Neural progenitor cell (in vitro differentiated cells): ENCODE measurements around the gene SOX5. TPM values are rescaled to one million over a fixed set of nuclear protein-coding genes. Genes with fewer than 3 reads are reported as not detected.

Experiments used
- DNase-seq: peaks from one replicate; pipeline ENCODE4 v3.0.0-alpha.2; 2016; ENCODE audit warnings: low spot score
- H2AFZ ChIP-seq: fragments of 200-600 bp; sonication (generic); replicated peaks from 2 replicates; pipeline ENCODE4 v1.6.1; 2016; ENCODE audit warnings: antibody characterized with exemption
- H3F3A ChIP-seq: fragments of 200-600 bp; sonication (generic); 2 replicates; pipeline ENCODE4 v1.6.1; 2016; ENCODE audit warnings: antibody characterized with exemption, low read depth
- H3K27ac ChIP-seq: fragments of 200-600 bp; sonication (generic); 2 replicates; pipeline ENCODE4 v1.5.1; 2016; ENCODE audit warnings: mild to moderate bottlenecking
- H3K27me3 ChIP-seq: fragments of 200-600 bp; sonication (generic); 2 replicates; pipeline ENCODE4 v1.6.1; 2016; ENCODE audit warnings: mild to moderate bottlenecking, moderate library complexity
- H3K36me3 ChIP-seq: fragments of 200-600 bp; sonication (generic); 2 replicates; pipeline ENCODE4 v1.5.1; 2016
- H3K4me1 ChIP-seq: fragments of 200-600 bp; sonication (generic); 2 replicates; pipeline ENCODE4 v1.6.1; 2016; ENCODE audit warnings: mixed run types
- H3K4me2 ChIP-seq: fragments of 200-600 bp; sonication (generic); 2 replicates; pipeline ENCODE4 v1.6.1; 2016
- H3K4me3 ChIP-seq: fragments of 200-600 bp; sonication (generic); 2 replicates; pipeline ENCODE4 v1.5.1; 2016
- H3K79me2 ChIP-seq: fragments of 200-600 bp; sonication (generic); 2 replicates; pipeline ENCODE4 v1.6.1; 2016; ENCODE audit warnings: low read depth
- H3K9ac ChIP-seq: fragments of 200-600 bp; sonication (generic); 2 replicates; pipeline ENCODE4 v1.6.1; 2016
- H3K9me3 ChIP-seq: fragments of 200-600 bp; sonication (generic); 2 replicates; pipeline ENCODE4 v1.5.1; 2016; ENCODE audit warnings: low read depth
- H4K20me1 ChIP-seq: fragments of 200-600 bp; sonication (generic); 2 replicates; pipeline ENCODE4 v1.6.1; 2016; ENCODE audit warnings: low read depth
- H3K27ac Mint-ChIP-seq: 3 replicates; pipeline ENCODE4 v1.8.0; 2021; ENCODE audit warnings: mixed read lengths
- H3K27me3 Mint-ChIP-seq: 2 replicates; pipeline ENCODE4 v1.8.0; 2022; ENCODE audit warnings: low read depth, mild to moderate bottlenecking, inconsistent platforms, moderate library complexity, mixed read lengths; ENCODE audit not compliant: insufficient read depth
- H3K36me3 Mint-ChIP-seq: 3 replicates; pipeline ENCODE4 v1.8.0; 2021; ENCODE audit warnings: mixed read lengths
- H3K4me1 Mint-ChIP-seq: 3 replicates; pipeline ENCODE4 v1.8.0; 2021; ENCODE audit warnings: mixed read lengths
- H3K4me3 Mint-ChIP-seq: 3 replicates; pipeline ENCODE4 v1.8.0; 2021; ENCODE audit warnings: mild to moderate bottlenecking, moderate library complexity, mixed read lengths
- H3K9me3 Mint-ChIP-seq: 3 replicates; pipeline ENCODE4 v1.8.0; 2020; ENCODE audit warnings: mixed read lengths
- CTCF ChIP-seq: fragments of 200-600 bp; sonication (generic); IDR thresholded peaks from 2 replicates; pipeline ENCODE4 v1.5.1; 2017; ENCODE audit warnings: antibody characterized with exemption, mild to moderate bottlenecking
- EZH2 ChIP-seq: fragments of 200-600 bp; sonication (generic); IDR thresholded peaks from 2 replicates; pipeline ENCODE4 v1.6.1; 2017; ENCODE audit warnings: antibody characterized with exemption, mild to moderate bottlenecking, moderate library complexity
- EZH2phosphoT487 ChIP-seq: fragments of 200-600 bp; sonication (generic); IDR thresholded peaks from 2 replicates; pipeline ENCODE4 v1.6.1; 2017; ENCODE audit warnings: antibody characterized with exemption
- total RNA-seq: library from RNA; depleted of rRNA; stranded (reverse); fragments of >200 nt; gene quantifications from 2 replicates; pipeline ENCODE4 v1.2.3, GENCODE V29; 2015; ENCODE audit warnings: low replicate concordance

The SOX5 gene
- total RNA-seq, 1 donor from 2014 or later, result 79.5 TPM

- Mint-ChIP-seq H3K4me3 (no peak overlapping the region), H3K4me1 (no peaks in the 10 kb centered on the region), H3K27me3 (no peaks in the 10 kb centered on the region), H3K36me3 (peaks cover 4% of the 10 kb centered on the region), H3K9me3 (no peaks in the 10 kb centered on the region), H3K27ac (no peak overlapping the region)
- H3K4me2 ChIP-seq, result no peak overlapping the region
- H3K9ac ChIP-seq, result no peak overlapping the region
- H3K79me2 ChIP-seq, result no peaks in the 10 kb centered on the region
- no peaks in the 10 kb centered on the region for H3K27me3 ChIP-seq
- DNase-seq, result no peak
- TF ChIP-seq EZH2phosphoT487 (no peak), CTCF (no peak), EZH2 (no peak)
- H3K27ac ChIP-seq, result no peak overlapping the region
- H2AFZ ChIP-seq, result no peak overlapping the region
- H3K4me3 ChIP-seq, result no peak overlapping the region
- H4K20me1 ChIP-seq, result no peaks in the 10 kb centered on the region
- no peaks in the 10 kb centered on the region for H3F3A ChIP-seq
- no peaks in the 10 kb centered on the region for H3K9me3 ChIP-seq
- no peaks in the 10 kb centered on the region for H3K4me1 ChIP-seq
- no peaks in the 10 kb centered on the region for H3K36me3 ChIP-seq
Measured at GRCh38 chr12:23964812-23965211, 15.3 kb upstream of the SOX5 start.

GRCh38 chr12:23959826-23960225, 10.4 kb upstream of the SOX5 start:
- H3K9me3 Mint-ChIP-seq, result peaks cover 11% of the 10 kb centered on the region
- Histone ChIP-seq H3K4me2 (no peak overlapping the region), H2AFZ (no peak overlapping the region), H3K4me3 (no peak overlapping the region), H3K27ac (no peak overlapping the region), H3K79me2 (no peaks in the 10 kb centered on the region), H3K9me3 (no peaks in the 10 kb centered on the region), H3K27me3 (no peaks in the 10 kb centered on the region), H4K20me1 (no peaks in the 10 kb centered on the region), H3K36me3 (no peaks in the 10 kb centered on the region), H3F3A (no peaks in the 10 kb centered on the region), H3K4me1 (no peaks in the 10 kb centered on the region), H3K9ac (no peak overlapping the region)
- H3K4me3 Mint-ChIP-seq, result no peak overlapping the region
- H3K27me3 Mint-ChIP-seq, result no peaks in the 10 kb centered on the region
- H3K27ac Mint-ChIP-seq, result no peak overlapping the region
- H3K36me3 Mint-ChIP-seq, result peaks cover 3% of the 10 kb centered on the region
- no peak for DNase-seq
- TF ChIP-seq EZH2phosphoT487 (no peak), EZH2 (no peak), CTCF (no peak)
- H3K4me1 Mint-ChIP-seq, result no peaks in the 10 kb centered on the region

GRCh38 chr12:23954332-23954731, 4.9 kb upstream of the SOX5 start:
- Histone ChIP-seq H3K9ac (no peak overlapping the region), H3K9me3 (no peaks in the 10 kb centered on the region), H3K27ac (no peak overlapping the region), H3K4me1 (peaks cover 18% of the 10 kb centered on the region), H2AFZ (no peak overlapping the region), H3K4me3 (no peak overlapping the region), H3F3A (peaks cover 28% of the 10 kb centered on the region), H3K79me2 (peaks cover 6% of the 10 kb centered on the region), H4K20me1 (no peaks in the 10 kb centered on the region), H3K36me3 (no peaks in the 10 kb centered on the region), H3K4me2 (no peak overlapping the region), H3K27me3 (no peaks in the 10 kb centered on the region)
- Mint-ChIP-seq H3K27me3 (no peaks in the 10 kb centered on the region), H3K4me1 (peaks cover 10% of the 10 kb centered on the region), H3K4me3 (no peak overlapping the region), H3K9me3 (peaks cover 11% of the 10 kb centered on the region), H3K36me3 (peaks cover 3% of the 10 kb centered on the region), H3K27ac (no peak overlapping the region)
- DNase-seq, result no peak
- TF ChIP-seq CTCF, result no peak
- no peak for TF ChIP-seq EZH2phosphoT487
